ENCODE data around the gene WNT9A. TPM values are rescaled to one million over a fixed set of nuclear protein-coding genes. Genes with fewer than 3 reads are reported as not detected.

WNT9A gene
- polyA plus RNA-seq, 1 of the 3 experiments (the other 2 are of a cell fraction): 0.31 TPM

DNA sequence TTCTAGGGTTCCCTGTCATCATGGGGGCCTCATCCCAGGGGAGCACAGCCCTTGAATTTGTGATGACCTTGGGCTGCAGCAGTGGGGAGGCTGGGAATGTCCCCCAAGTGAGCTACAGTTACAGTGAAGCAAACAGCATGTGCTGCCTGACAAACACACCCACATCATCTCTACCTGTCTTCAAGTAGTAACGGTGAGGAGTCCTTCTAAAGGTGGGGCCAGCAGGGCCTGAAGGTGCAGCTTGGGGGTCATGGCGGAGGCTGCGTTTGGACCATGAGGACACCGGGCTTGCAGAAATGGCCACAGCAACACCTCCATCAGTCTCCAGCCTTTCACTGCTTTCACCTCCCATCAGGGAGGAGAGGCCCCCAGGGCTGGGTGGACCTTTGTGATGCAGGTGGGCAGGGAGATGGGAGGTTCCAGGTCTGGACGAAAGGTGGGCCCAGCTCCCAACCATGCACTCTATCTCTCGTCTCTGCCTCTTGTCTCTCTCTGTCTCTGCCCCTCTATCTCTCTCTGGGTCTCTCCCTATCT is 55.7 kb downstream of the WNT9A start:
- Histone ChIP-seq H3K4me2 (no peak overlapping the region), H3F3A (replicated peaks; ENCODE audit: insufficient read depth) (no peaks in the 10 kb centered on the region), H3K27me3 (ENCODE audit: insufficient read depth) (no peaks in the 10 kb centered on the region), H3K4me3 (ENCODE audit: low read depth in 2 of 2, low read length in 1 of 2) (no peak overlapping the region), H4K20me1 (ENCODE audit: insufficient read depth) (no peaks in the 10 kb centered on the region), H3K79me2 (ENCODE audit: insufficient read depth) (no peaks in the 10 kb centered on the region), H3K9me2 (no peaks in the 10 kb centered on the region), H2AFZ (ENCODE audit: low read depth) (no peak overlapping the region), H3K27ac (ENCODE audit: low read depth in 2 of 2, low read length in 1 of 2) (no peak overlapping the region), H3K4me1 (ENCODE audit: control insufficient read depth in 1 of 2, insufficient read depth in 2 of 2, low read depth in 1 of 2, low read length in 1 of 2) (no peaks in the 10 kb centered on the region; a peak in 1 of 4 replicates), H3K36me3 (replicated peaks in 1 of 2; ENCODE audit: control insufficient read depth in 1 of 2, insufficient read depth in 2 of 2, low read length in 1 of 2) (no peaks in the 10 kb centered on the region), H3K9ac (no peak overlapping the region), H3K9me3 (no peaks in the 10 kb centered on the region)
- TF ChIP-seq, protein P1, sequence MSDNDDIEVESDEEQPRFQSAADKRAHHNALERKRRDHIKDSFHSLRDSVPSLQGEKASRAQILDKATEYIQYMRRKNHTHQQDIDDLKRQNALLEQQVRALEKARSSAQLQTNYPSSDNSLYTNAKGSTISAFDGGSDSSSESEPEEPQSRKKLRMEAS (IDR thresholded peaks at IDR 0.05; ENCODE audit: low read depth): no peak
- TF ChIP-seq, protein P2, sequence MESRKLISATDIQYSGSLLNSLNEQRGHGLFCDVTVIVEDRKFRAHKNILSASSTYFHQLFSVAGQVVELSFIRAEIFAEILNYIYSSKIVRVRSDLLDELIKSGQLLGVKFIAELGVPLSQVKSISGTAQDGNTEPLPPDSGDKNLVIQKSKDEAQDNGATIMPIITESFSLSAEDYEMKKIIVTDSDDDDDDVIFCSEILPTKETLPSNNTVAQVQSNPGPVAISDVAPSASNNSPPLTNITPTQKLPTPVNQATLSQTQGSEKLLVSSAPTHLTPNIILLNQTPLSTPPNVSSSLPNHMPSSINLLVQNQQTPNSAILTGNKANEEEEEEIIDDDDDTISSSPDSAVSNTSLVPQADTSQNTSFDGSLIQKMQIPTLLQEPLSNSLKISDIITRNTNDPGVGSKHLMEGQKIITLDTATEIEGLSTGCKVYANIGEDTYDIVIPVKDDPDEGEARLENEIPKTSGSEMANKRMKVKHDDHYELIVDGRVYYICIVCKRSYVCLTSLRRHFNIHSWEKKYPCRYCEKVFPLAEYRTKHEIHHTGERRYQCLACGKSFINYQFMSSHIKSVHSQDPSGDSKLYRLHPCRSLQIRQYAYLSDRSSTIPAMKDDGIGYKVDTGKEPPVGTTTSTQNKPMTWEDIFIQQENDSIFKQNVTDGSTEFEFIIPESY (IDR thresholded peaks at IDR 0.05; ENCODE audit: borderline replicate concordance, low read depth): no peak
- TF ChIP-seq RCOR1 (IDR thresholded peaks at IDR 0.05; ENCODE audit: low read length): no peak
- no peak for TF ChIP-seq MEF2A (IDR thresholded peaks at IDR 0.05; ENCODE audit: borderline replicate concordance, low read depth)
- no peak for TF ChIP-seq RAD21 (IDR thresholded peaks at IDR 0.05; ENCODE audit: low read length)
- TF ChIP-seq JUND (IDR thresholded peaks at IDR 0.05): no peak
- TF ChIP-seq, protein P3, sequence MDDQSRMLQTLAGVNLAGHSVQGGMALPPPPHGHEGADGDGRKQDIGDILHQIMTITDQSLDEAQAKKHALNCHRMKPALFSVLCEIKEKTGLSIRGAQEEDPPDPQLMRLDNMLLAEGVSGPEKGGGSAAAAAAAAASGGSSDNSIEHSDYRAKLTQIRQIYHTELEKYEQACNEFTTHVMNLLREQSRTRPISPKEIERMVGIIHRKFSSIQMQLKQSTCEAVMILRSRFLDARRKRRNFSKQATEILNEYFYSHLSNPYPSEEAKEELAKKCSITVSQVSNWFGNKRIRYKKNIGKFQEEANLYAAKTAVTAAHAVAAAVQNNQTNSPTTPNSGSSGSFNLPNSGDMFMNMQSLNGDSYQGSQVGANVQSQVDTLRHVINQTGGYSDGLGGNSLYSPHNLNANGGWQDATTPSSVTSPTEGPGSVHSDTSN (IDR thresholded peaks at IDR 0.05): no peak
- TF ChIP-seq NRF1 (IDR thresholded peaks at IDR 0.05; ENCODE audit: low read depth, low read length): no peak
- TF ChIP-seq, protein P4, sequence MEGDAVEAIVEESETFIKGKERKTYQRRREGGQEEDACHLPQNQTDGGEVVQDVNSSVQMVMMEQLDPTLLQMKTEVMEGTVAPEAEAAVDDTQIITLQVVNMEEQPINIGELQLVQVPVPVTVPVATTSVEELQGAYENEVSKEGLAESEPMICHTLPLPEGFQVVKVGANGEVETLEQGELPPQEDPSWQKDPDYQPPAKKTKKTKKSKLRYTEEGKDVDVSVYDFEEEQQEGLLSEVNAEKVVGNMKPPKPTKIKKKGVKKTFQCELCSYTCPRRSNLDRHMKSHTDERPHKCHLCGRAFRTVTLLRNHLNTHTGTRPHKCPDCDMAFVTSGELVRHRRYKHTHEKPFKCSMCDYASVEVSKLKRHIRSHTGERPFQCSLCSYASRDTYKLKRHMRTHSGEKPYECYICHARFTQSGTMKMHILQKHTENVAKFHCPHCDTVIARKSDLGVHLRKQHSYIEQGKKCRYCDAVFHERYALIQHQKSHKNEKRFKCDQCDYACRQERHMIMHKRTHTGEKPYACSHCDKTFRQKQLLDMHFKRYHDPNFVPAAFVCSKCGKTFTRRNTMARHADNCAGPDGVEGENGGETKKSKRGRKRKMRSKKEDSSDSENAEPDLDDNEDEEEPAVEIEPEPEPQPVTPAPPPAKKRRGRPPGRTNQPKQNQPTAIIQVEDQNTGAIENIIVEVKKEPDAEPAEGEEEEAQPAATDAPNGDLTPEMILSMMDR (IDR thresholded peaks at IDR 0.05): no peak
- no peak for TF ChIP-seq ELF1 (IDR thresholded peaks at IDR 0.05)
- no peak for TF ChIP-seq FOXJ3 (CRISPR knock-in tag; IDR thresholded peaks at IDR 0.05)
- no peak for TF ChIP-seq MXI1 (IDR thresholded peaks at IDR 0.05; ENCODE audit: low read depth, low read length)
- TF ChIP-seq SMC3 (IDR thresholded peaks at IDR 0.05; ENCODE audit: low read depth, low read length): no peak
- TF ChIP-seq, protein P5, sequence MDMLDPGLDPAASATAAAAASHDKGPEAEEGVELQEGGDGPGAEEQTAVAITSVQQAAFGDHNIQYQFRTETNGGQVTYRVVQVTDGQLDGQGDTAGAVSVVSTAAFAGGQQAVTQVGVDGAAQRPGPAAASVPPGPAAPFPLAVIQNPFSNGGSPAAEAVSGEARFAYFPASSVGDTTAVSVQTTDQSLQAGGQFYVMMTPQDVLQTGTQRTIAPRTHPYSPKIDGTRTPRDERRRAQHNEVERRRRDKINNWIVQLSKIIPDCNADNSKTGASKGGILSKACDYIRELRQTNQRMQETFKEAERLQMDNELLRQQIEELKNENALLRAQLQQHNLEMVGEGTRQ (IDR thresholded peaks at IDR 0.05; ENCODE audit: borderline replicate concordance, low read depth, low read length): no peak
- no peak for TF ChIP-seq EZH2phosphoT487 (IDR thresholded peaks at IDR 0.05; ENCODE audit: borderline replicate concordance, low read depth)
- TF ChIP-seq, protein P6, sequence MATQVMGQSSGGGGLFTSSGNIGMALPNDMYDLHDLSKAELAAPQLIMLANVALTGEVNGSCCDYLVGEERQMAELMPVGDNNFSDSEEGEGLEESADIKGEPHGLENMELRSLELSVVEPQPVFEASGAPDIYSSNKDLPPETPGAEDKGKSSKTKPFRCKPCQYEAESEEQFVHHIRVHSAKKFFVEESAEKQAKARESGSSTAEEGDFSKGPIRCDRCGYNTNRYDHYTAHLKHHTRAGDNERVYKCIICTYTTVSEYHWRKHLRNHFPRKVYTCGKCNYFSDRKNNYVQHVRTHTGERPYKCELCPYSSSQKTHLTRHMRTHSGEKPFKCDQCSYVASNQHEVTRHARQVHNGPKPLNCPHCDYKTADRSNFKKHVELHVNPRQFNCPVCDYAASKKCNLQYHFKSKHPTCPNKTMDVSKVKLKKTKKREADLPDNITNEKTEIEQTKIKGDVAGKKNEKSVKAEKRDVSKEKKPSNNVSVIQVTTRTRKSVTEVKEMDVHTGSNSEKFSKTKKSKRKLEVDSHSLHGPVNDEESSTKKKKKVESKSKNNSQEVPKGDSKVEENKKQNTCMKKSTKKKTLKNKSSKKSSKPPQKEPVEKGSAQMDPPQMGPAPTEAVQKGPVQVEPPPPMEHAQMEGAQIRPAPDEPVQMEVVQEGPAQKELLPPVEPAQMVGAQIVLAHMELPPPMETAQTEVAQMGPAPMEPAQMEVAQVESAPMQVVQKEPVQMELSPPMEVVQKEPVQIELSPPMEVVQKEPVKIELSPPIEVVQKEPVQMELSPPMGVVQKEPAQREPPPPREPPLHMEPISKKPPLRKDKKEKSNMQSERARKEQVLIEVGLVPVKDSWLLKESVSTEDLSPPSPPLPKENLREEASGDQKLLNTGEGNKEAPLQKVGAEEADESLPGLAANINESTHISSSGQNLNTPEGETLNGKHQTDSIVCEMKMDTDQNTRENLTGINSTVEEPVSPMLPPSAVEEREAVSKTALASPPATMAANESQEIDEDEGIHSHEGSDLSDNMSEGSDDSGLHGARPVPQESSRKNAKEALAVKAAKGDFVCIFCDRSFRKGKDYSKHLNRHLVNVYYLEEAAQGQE (IDR thresholded peaks at IDR 0.05; ENCODE audit: low read depth, low read length): no peak
- TF ChIP-seq RXRA (IDR thresholded peaks at IDR 0.05; ENCODE audit: borderline replicate concordance, low read depth): no peak
- no peak for TF ChIP-seq RFX5 (IDR thresholded peaks at IDR 0.05; ENCODE audit: low read length)
- TF ChIP-seq, protein P7, sequence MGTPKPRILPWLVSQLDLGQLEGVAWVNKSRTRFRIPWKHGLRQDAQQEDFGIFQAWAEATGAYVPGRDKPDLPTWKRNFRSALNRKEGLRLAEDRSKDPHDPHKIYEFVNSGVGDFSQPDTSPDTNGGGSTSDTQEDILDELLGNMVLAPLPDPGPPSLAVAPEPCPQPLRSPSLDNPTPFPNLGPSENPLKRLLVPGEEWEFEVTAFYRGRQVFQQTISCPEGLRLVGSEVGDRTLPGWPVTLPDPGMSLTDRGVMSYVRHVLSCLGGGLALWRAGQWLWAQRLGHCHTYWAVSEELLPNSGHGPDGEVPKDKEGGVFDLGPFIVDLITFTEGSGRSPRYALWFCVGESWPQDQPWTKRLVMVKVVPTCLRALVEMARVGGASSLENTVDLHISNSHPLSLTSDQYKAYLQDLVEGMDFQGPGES (IDR thresholded peaks at IDR 0.05; ENCODE audit: low read depth, low read length): no peak
- peak; percentile 20 for DNase-seq
- ChIA-PET POLR2A (no interaction called here), CTCF (interaction anchor here (0.9 kb wide), 1 partner anchor 1283 kb away, joined by 3 read pairs; no protein-coding TSS in a partner anchor)
- 42% methylated on average over 4 of the region's 6 CpGs for WGBS (ENCODE audit: low lambda C conversion rate)

Measured in SK-N-SH (cell line).